Measurements from ENCODE around the gene CNTD1.

CNTD1 gene

GRCh38 chr17:42844761-42845555, 46.3 kb downstream of the CNTD1 start:
- no peak for ATAC-seq (ENCODE audit: insufficient read depth, low read depth)
- Histone ChIP-seq H4K20me1 (ENCODE audit: insufficient read depth, low read length) (peaks cover 16% of the 10 kb centered on the region), H3K27me3 (ENCODE audit: insufficient read depth, low read length, poor library complexity) (no peaks in the 10 kb centered on the region), H2AFZ (ENCODE audit: low read depth, low read length) (no peak overlapping the region), H3K36me3 (ENCODE audit: insufficient read depth, low read length) (peaks cover 48% of the 10 kb centered on the region), H3K9ac (ENCODE audit: low read depth, low read length) (no peak overlapping the region), H3K27ac (ENCODE audit: low read length) (no peak overlapping the region), H3K4me1 (ENCODE audit: insufficient read depth, low read length) (no peaks in the 10 kb centered on the region), H3K4me2 (ENCODE audit: insufficient read depth, low read length) (no peak overlapping the region), H3K79me2 (ENCODE audit: insufficient read depth, low read length) (no peaks in the 10 kb centered on the region), H3K4me3 (ENCODE audit: low read depth in 1 of 2, low read length in 2 of 2) (no peak overlapping the region), H3K9me3 (ENCODE audit: insufficient read depth, low read length, severe bottlenecking) (no peaks in the 10 kb centered on the region)
- TF ChIP-seq CTCF (IDR thresholded peaks at IDR 0.05; ENCODE audit: borderline replicate concordance, extremely low read depth, low read length, poor library complexity, severe bottlenecking): no peak
- no peak for TF ChIP-seq EZH2 (IDR thresholded peaks at IDR 0.05; ENCODE audit: borderline replicate concordance, low read depth, low read length, severe bottlenecking)
- DNase-seq: no peak

GRCh38 chr17:42845556-42845917, 46.9 kb downstream of the CNTD1 start:
- no peak for TF ChIP-seq EZH2 (IDR thresholded peaks at IDR 0.05; ENCODE audit: borderline replicate concordance, low read depth, low read length, severe bottlenecking)
- TF ChIP-seq CTCF (IDR thresholded peaks at IDR 0.05; ENCODE audit: borderline replicate concordance, extremely low read depth, low read length, poor library complexity, severe bottlenecking): no peak
- no peak overlapping the region for H3K27ac ChIP-seq (ENCODE audit: low read length)

GRCh38 chr17:42845918-42846593, 47.4 kb downstream of the CNTD1 start:
- DNase-seq (no peak), ATAC-seq (ENCODE audit: insufficient read depth, low read depth) (no peak)
- Histone ChIP-seq H2AFZ (ENCODE audit: low read depth, low read length) (no peak overlapping the region), H3K9ac (ENCODE audit: low read depth, low read length) (no peak overlapping the region), H3K27me3 (ENCODE audit: insufficient read depth, low read length, poor library complexity) (no peaks in the 10 kb centered on the region), H3K36me3 (ENCODE audit: insufficient read depth, low read length) (peaks cover 47% of the 10 kb centered on the region), H3K79me2 (ENCODE audit: insufficient read depth, low read length) (no peaks in the 10 kb centered on the region), H4K20me1 (ENCODE audit: insufficient read depth, low read length) (peaks cover 16% of the 10 kb centered on the region), H3K4me1 (ENCODE audit: insufficient read depth, low read length) (no peaks in the 10 kb centered on the region), H3K4me3 (ENCODE audit: low read depth in 1 of 2, low read length in 2 of 2) (no peak overlapping the region), H3K27ac (ENCODE audit: low read length) (no peak overlapping the region), H3K4me2 (ENCODE audit: insufficient read depth, low read length) (no peak overlapping the region), H3K9me3 (ENCODE audit: insufficient read depth, low read length, severe bottlenecking) (no peaks in the 10 kb centered on the region)
- TF ChIP-seq EZH2 (IDR thresholded peaks at IDR 0.05; ENCODE audit: borderline replicate concordance, low read depth, low read length, severe bottlenecking) (no peak), CTCF (IDR thresholded peaks at IDR 0.05; ENCODE audit: borderline replicate concordance, extremely low read depth, low read length, poor library complexity, severe bottlenecking) (no peak)

More at GRCh38 chr17:42845556-42845917, 46.9 kb downstream of the CNTD1 start:
- no peak overlapping the region for H3K9ac ChIP-seq (ENCODE audit: low read depth, low read length)
- H3K4me3 ChIP-seq (ENCODE audit: low read depth in 1 of 2, low read length in 2 of 2): no peak overlapping the region
- no peak overlapping the region for H2AFZ ChIP-seq (ENCODE audit: low read depth, low read length)
- H3K79me2 ChIP-seq (ENCODE audit: insufficient read depth, low read length): no peaks in the 10 kb centered on the region
- no peaks in the 10 kb centered on the region for H3K4me1 ChIP-seq (ENCODE audit: insufficient read depth, low read length)
- H3K36me3 ChIP-seq (ENCODE audit: insufficient read depth, low read length): peaks cover 48% of the 10 kb centered on the region
- H3K4me2 ChIP-seq (ENCODE audit: insufficient read depth, low read length): no peak overlapping the region
- DNase-seq: no peak
- H4K20me1 ChIP-seq (ENCODE audit: insufficient read depth, low read length): peaks cover 16% of the 10 kb centered on the region
- H3K9me3 ChIP-seq (ENCODE audit: insufficient read depth, low read length, severe bottlenecking): no peaks in the 10 kb centered on the region
- no peaks in the 10 kb centered on the region for H3K27me3 ChIP-seq (ENCODE audit: insufficient read depth, low read length, poor library complexity)
- ATAC-seq (ENCODE audit: insufficient read depth, low read depth): no peak
